HFFc6 (cell line): ENCODE results near the gene OAS2. TPM values are rescaled to one million over a fixed set of nuclear protein-coding genes. Genes with fewer than 3 reads are reported as not detected.

Source experiments
- DNase-seq: peaks from one replicate; pipeline ENCODE4 v3.0.0-alpha.2; 2018
- H3K27ac Mint-ChIP-seq: 2 replicates; pipeline ENCODE4 v1.8.0; 2020; ENCODE audit warnings: mild to moderate bottlenecking, mixed read lengths
- H3K27me3 Mint-ChIP-seq: 2 replicates; pipeline ENCODE4 v1.8.0; 2021; ENCODE audit warnings: mild to moderate bottlenecking, moderate library complexity, mixed read lengths; ENCODE audit not compliant: insufficient read depth
- H3K36me3 Mint-ChIP-seq: 2 replicates; pipeline ENCODE4 v1.8.0; 2021; ENCODE audit warnings: low read depth, mixed read lengths
- H3K4me1 Mint-ChIP-seq: 2 replicates; pipeline ENCODE4 v1.8.0; 2020; ENCODE audit warnings: low read depth, mixed read lengths
- H3K4me3 Mint-ChIP-seq: 2 replicates; pipeline ENCODE4 v1.8.0; 2020; ENCODE audit warnings: mild to moderate bottlenecking, moderate library complexity, mixed read lengths
- H3K9me3 Mint-ChIP-seq: 2 replicates; pipeline ENCODE4 v1.8.0; 2020; ENCODE audit warnings: mild to moderate bottlenecking, mixed read lengths
- CTCF ChIP-seq: fragments of 200-600 bp; sonication (generic); IDR thresholded peaks from 2 replicates; pipeline ENCODE4 v1.5.0; 2021; ENCODE audit warnings: antibody characterized with exemption, mild to moderate bottlenecking
- total RNA-seq, 6 experiments: library from RNA; stranded (reverse); fragmentation: NEBNext Ultra II Directional; extraction: Animal tissue kit (Norgen Biotek cat#: 25700); gene quantifications; 2 replicates in 1 of 6; 3 replicates in 5 of 6; pipeline ENCODE4 v1.2.3, GENCODE V29; 2021

Gene OAS2
- total RNA-seq, 6 experiments from 2014 or later: 0.28 to 0.63 (median 0.47) TPM

- no peaks in the 10 kb centered on the region for H3K9me3 Mint-ChIP-seq
- no peaks in the 10 kb centered on the region for H3K4me1 Mint-ChIP-seq
- no peaks in the 10 kb centered on the region for H3K36me3 Mint-ChIP-seq
- no peak for TF ChIP-seq CTCF
- peaks cover 27% of the 10 kb centered on the region for H3K27me3 Mint-ChIP-seq
- no peak for DNase-seq
- no peak overlapping the region for H3K27ac Mint-ChIP-seq
- no peak overlapping the region for H3K4me3 Mint-ChIP-seq
Observed at GRCh38 chr12:113050795-113051194, 72.5 kb downstream of the OAS2 start.

GRCh38 chr12:113051759-113052158 lies 73.4 kb downstream of the OAS2 start:
- H3K27me3 Mint-ChIP-seq: peaks cover 32% of the 10 kb centered on the region

GRCh38 chr12:113052326-113052725 lies 74.0 kb downstream of the OAS2 start:
- no peaks in the 10 kb centered on the region for H3K9me3 Mint-ChIP-seq
- H3K27me3 Mint-ChIP-seq: peaks cover 31% of the 10 kb centered on the region
- no peak for DNase-seq
- H3K4me1 Mint-ChIP-seq: no peaks in the 10 kb centered on the region
- no peaks in the 10 kb centered on the region for H3K36me3 Mint-ChIP-seq
- H3K27ac Mint-ChIP-seq: no peak overlapping the region
- no peak for TF ChIP-seq CTCF
- no peak overlapping the region for H3K4me3 Mint-ChIP-seq

More at GRCh38 chr12:113051759-113052158, 73.4 kb downstream of the OAS2 start:
- no peaks in the 10 kb centered on the region for H3K36me3 Mint-ChIP-seq
- DNase-seq: no peak
- no peak overlapping the region for H3K27ac Mint-ChIP-seq
- H3K4me1 Mint-ChIP-seq: no peaks in the 10 kb centered on the region
- H3K9me3 Mint-ChIP-seq: no peaks in the 10 kb centered on the region
- no peak overlapping the region for H3K4me3 Mint-ChIP-seq
- TF ChIP-seq CTCF: no peak

GRCh38 chr12:113054948-113055486 lies 76.7 kb downstream of the OAS2 start:
- H3K27me3 Mint-ChIP-seq: peaks cover 28% of the 10 kb centered on the region
- H3K4me3 Mint-ChIP-seq: no peak overlapping the region
- no peak overlapping the region for H3K27ac Mint-ChIP-seq
- H3K9me3 Mint-ChIP-seq: no peaks in the 10 kb centered on the region
- DNase-seq: no peak
- H3K36me3 Mint-ChIP-seq: no peaks in the 10 kb centered on the region
- no peak for TF ChIP-seq CTCF
- H3K4me1 Mint-ChIP-seq: no peaks in the 10 kb centered on the region

GRCh38 chr12:113055594-113056380 lies 77.5 kb downstream of the OAS2 start:
- no peak overlapping the region for H3K4me3 Mint-ChIP-seq
- DNase-seq: no peak
- no peaks in the 10 kb centered on the region for H3K36me3 Mint-ChIP-seq
- H3K27ac Mint-ChIP-seq: no peak overlapping the region
- H3K9me3 Mint-ChIP-seq: no peaks in the 10 kb centered on the region
- peaks cover 22% of the 10 kb centered on the region for H3K27me3 Mint-ChIP-seq
- no peak for TF ChIP-seq CTCF
- no peaks in the 10 kb centered on the region for H3K4me1 Mint-ChIP-seq
